GM12872 (cell line): ENCODE results near the gene ILDR2.

ENCODE experiments used
- CTCF ChIP-seq: IDR thresholded peaks from 3 replicates; pipeline ENCODE4 v1.5.1; 2011; ENCODE audit warnings: low read depth, mild to moderate bottlenecking, low read length, moderate library complexity; ENCODE audit not compliant: insufficient read depth

Gene ILDR2

GRCh38 chr1:166978821-166979220 lies 3.5 kb upstream of the ILDR2 start:
- TF ChIP-seq CTCF, result no peak

GRCh38 chr1:166977951-166978350 lies 2.6 kb upstream of the ILDR2 start:
- no peak for TF ChIP-seq CTCF

GRCh38 chr1:166974647-166975345 lies 544 bp downstream of the ILDR2 start:
- no peak for TF ChIP-seq CTCF

GRCh38 chr1:166972826-166973225 lies 2.5 kb downstream of the ILDR2 start:
- TF ChIP-seq CTCF, result no peak

- no peak for TF ChIP-seq CTCF
Observed at GRCh38 chr1:166972193-166972592, 3.1 kb downstream of the ILDR2 start.

GRCh38 chr1:166971252-166971651 lies 4.1 kb downstream of the ILDR2 start:
- no peak for TF ChIP-seq CTCF

GRCh38 chr1:166969074-166969677 lies 6.2 kb downstream of the ILDR2 start:
- TF ChIP-seq CTCF, result no peak
